ENCODE measurements around the gene PRRT1.

DNA sequence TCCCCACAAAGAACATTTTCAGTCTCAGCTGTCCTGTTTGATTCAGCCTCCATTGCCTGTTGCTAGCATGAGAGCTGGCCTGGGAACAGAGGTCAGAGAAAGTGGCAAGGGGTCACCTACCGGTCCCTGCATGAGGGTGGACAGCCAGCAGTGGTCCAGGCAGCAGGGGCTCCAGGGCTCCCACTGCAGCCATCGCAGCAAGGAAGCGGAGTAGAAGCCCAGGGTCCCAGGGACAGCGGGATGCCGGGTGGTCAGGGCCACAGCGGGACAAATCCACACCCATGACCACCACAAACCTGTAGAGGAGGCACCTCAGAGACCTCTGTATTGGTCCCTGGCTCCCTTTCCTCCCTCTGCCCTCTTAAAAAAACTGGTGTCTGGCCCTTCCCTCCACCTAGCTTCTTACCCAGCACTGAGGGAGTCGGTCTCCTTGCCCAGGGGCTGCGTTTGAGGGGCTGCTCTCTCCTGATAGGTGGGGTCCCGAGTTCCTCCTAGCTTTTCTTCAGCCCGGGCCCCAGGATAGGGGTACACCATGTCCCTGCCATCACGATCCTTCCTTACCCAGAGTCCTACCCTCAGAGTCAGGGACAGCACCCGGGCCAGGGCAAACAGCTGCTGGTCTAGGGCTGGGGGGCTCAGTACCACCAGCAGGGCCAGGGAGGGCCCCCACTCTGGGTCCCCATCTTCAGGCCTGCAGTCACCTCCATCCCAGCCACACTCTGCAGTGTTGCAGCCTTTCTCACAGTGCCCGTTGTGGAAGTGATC lies 49.2 kb upstream of the PRRT1 start:
- TF ChIP-seq, protein P1, sequence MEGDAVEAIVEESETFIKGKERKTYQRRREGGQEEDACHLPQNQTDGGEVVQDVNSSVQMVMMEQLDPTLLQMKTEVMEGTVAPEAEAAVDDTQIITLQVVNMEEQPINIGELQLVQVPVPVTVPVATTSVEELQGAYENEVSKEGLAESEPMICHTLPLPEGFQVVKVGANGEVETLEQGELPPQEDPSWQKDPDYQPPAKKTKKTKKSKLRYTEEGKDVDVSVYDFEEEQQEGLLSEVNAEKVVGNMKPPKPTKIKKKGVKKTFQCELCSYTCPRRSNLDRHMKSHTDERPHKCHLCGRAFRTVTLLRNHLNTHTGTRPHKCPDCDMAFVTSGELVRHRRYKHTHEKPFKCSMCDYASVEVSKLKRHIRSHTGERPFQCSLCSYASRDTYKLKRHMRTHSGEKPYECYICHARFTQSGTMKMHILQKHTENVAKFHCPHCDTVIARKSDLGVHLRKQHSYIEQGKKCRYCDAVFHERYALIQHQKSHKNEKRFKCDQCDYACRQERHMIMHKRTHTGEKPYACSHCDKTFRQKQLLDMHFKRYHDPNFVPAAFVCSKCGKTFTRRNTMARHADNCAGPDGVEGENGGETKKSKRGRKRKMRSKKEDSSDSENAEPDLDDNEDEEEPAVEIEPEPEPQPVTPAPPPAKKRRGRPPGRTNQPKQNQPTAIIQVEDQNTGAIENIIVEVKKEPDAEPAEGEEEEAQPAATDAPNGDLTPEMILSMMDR (IDR thresholded peaks at IDR 0.05; ENCODE audit: insufficient read depth, low read length, poor library complexity, severe bottlenecking), result no peak
- no peak for TF ChIP-seq EZH2phosphoT487 (conservative IDR thresholded peaks at IDR 0.05; ENCODE audit: low read length)

Measured in SU-DHL-6 (cell line).